HepG2 (cell line): ENCODE measurements around the gene CST11. TPM values are rescaled to one million over a fixed set of nuclear protein-coding genes. Genes with fewer than 3 reads are reported as not detected.
A peak's percentile ranks its signal among the peaks of the same experiment; 100 is the strongest.

ENCODE experiments used
- ARNT ChIP-seq: fragments of 450-650 bp; IDR thresholded peaks from 2 replicates; pipeline ENCODE4 v1.6.1; 2017
- ELK4 ChIP-seq: sonication (generic); formaldehyde crosslinking; IDR thresholded peaks from 2 replicates; pipeline ENCODE4 v1.9.0; 2021; ENCODE audit warnings: missing genetic modification reagents, borderline replicate concordance
- HHEX ChIP-seq: IDR thresholded peaks from 2 replicates; pipeline ENCODE4 v1.6.1; 2016; ENCODE audit warnings: control low read depth
- JUND ChIP-seq: sonication (generic); formaldehyde crosslinking; IDR thresholded peaks from 2 replicates; pipeline ENCODE4 v1.8.0; 2022; ENCODE audit warnings: mild to moderate bottlenecking, missing genetic modification reagents
- KDM2A ChIP-seq: sonication (generic); formaldehyde crosslinking; IDR thresholded peaks from 2 replicates; pipeline ENCODE4 v1.4.0; 2020; ENCODE audit warnings: low read depth, missing genetic modification reagents, borderline replicate concordance
- KLF16 ChIP-seq, 2 experiments: sonication (generic) in 1 of 2; formaldehyde crosslinking in 1 of 2; IDR thresholded peaks; 2 replicates each; pipeline versions ENCODE4 v1.6.1 to v1.8.0; 2016 to 2023; ENCODE audit warnings: missing genetic modification reagents in 2 of 2, missing compliant biosample characterization in 1 of 2
- MAZ ChIP-seq, 2 experiments: sonication (generic) in 1 of 2; formaldehyde crosslinking in 1 of 2; IDR thresholded peaks; 2 replicates each; pipeline versions ENCODE4 v1.5.0 to v1.6.1; 2012 to 2020; ENCODE audit warnings: low read depth in 2 of 2, mild to moderate bottlenecking in 2 of 2, borderline replicate concordance in 1 of 2, improper control_type of control experiment in 1 of 2, low read length in 1 of 2, missing genetic modification reagents in 1 of 2, moderate library complexity in 1 of 2
- RFXAP ChIP-seq: sonication (generic); formaldehyde crosslinking; IDR thresholded peaks from 2 replicates; pipeline ENCODE4 v1.4.0; 2020; ENCODE audit warnings: missing genetic modification reagents, borderline replicate concordance
- SIX4 ChIP-seq: sonication (generic); formaldehyde crosslinking; IDR thresholded peaks from 2 replicates; pipeline ENCODE4 v1.4.0; 2020; ENCODE audit warnings: missing genetic modification reagents
- SMAD9 ChIP-seq: sonication (generic); formaldehyde crosslinking; IDR thresholded peaks from 2 replicates; pipeline ENCODE4 v1.5.1; 2020; ENCODE audit warnings: mild to moderate bottlenecking, missing genetic modification reagents
- SNAPC5 ChIP-seq: sonication (generic); formaldehyde crosslinking; IDR thresholded peaks from 2 replicates; pipeline ENCODE4 v1.8.1; 2023; ENCODE audit warnings: mild to moderate bottlenecking, missing genetic modification reagents, borderline replicate concordance
- SRSF1 ChIP-seq: fragments of 200-400 bp; formaldehyde crosslinking; optimal IDR thresholded peaks from 2 replicates; pipeline ENCODE3; 2017; ENCODE audit warnings: mild to moderate bottlenecking, low read depth, low read length, moderate library complexity
- TARDBP ChIP-seq: sonication (generic); formaldehyde crosslinking; IDR thresholded peaks from 2 replicates; pipeline ENCODE4 v1.8.0; 2022; ENCODE audit warnings: mild to moderate bottlenecking, missing genetic modification reagents
- TMF1 ChIP-seq: sonication (generic); formaldehyde crosslinking; IDR thresholded peaks from 2 replicates; pipeline ENCODE4 v1.8.1; 2022; ENCODE audit warnings: low read depth, missing genetic modification reagents
- ZIK1 ChIP-seq: sonication (generic); formaldehyde crosslinking; IDR thresholded peaks from 2 replicates; pipeline ENCODE4 v1.5.0; 2020; ENCODE audit warnings: mild to moderate bottlenecking, low read depth, missing genetic modification reagents, borderline replicate concordance
- ZKSCAN8 ChIP-seq: IDR thresholded peaks from 2 replicates; pipeline ENCODE4 v1.6.1; 2016; ENCODE audit warnings: borderline replicate concordance, missing genetic modification reagents, missing compliant biosample characterization
- ZNF234 ChIP-seq: sonication (generic); formaldehyde crosslinking; conservative IDR thresholded peaks from 2 replicates; pipeline ENCODE4 v1.5.1; 2020; ENCODE audit warnings: mild to moderate bottlenecking, missing genetic modification reagents
- ZNF496 ChIP-seq: sonication (generic); formaldehyde crosslinking; IDR thresholded peaks from 2 replicates; pipeline ENCODE4 v1.8.1; 2023; ENCODE audit warnings: mild to moderate bottlenecking, moderate library complexity, missing genetic modification reagents; ENCODE audit not compliant: insufficient replicate concordance
- ZNF670 ChIP-seq: sonication (generic); formaldehyde crosslinking; IDR thresholded peaks from 2 replicates; pipeline ENCODE4 v1.8.0; 2022; ENCODE audit warnings: mild to moderate bottlenecking, missing genetic modification reagents, borderline replicate concordance
- ZNF782 ChIP-seq: sonication (generic); formaldehyde crosslinking; IDR thresholded peaks from 2 replicates; pipeline ENCODE4 v1.4.0; 2020; ENCODE audit warnings: missing genetic modification reagents, mild to moderate bottlenecking, borderline replicate concordance
- ZSCAN5A ChIP-seq: sonication (generic); formaldehyde crosslinking; IDR thresholded peaks from 2 replicates; pipeline ENCODE4 v1.8.0; 2022; ENCODE audit warnings: mild to moderate bottlenecking, missing genetic modification reagents, borderline replicate concordance
- polyA plus RNA-seq, 8 experiments: library from polyadenylated mRNA; depleted of rRNA in 3 of 8; stranded (reverse) in 7 of 8; unstranded in 1 of 8; fragments of >200 nt; fragmentation: Illumina TruSeq in 4 of 8; extraction: Trizol in 4 of 8; gene quantifications; 2 replicates each; pipeline versions ENCODE4 v1.2.1 to v1.2.3, GENCODE V29; 2011 to 2016; ENCODE audit warnings: low read depth in 4 of 8, missing spikeins in 1 of 8, mixed read lengths in 1 of 8; ENCODE audit not compliant: insufficient read depth in 1 of 8
- total RNA-seq, 5 experiments: library from RNA; depleted of rRNA; stranded (reverse); fragments of >200 nt; fragmentation: Illumina TruSeq; extraction: Trizol; gene quantifications; 2 replicates each; pipeline ENCODE4 v1.2.3, GENCODE V29; 2016; ENCODE audit warnings: low read depth in 1 of 5
- TF ChIP-seq, protein P1 (sequence below): sonication (generic); formaldehyde crosslinking; IDR thresholded peaks from 2 replicates; pipeline ENCODE4 v1.4.0; 2020; ENCODE audit warnings: mild to moderate bottlenecking, missing genetic modification reagents
- TF ChIP-seq, protein P2 (sequence below): sonication (generic); formaldehyde crosslinking; conservative IDR thresholded peaks from 2 replicates; pipeline ENCODE4 v1.5.0; 2020; ENCODE audit warnings: missing genetic modification reagents

The CST11 gene
- total and polyA plus RNA-seq, 2 of the 13 experiments (the other 11 are each of a cell fraction or from before 2014, with no cell fraction given) = not detected

GRCh38 chr20:23476015-23476754 lies 23.5 kb upstream of the CST11 start (continued):
- peak; percentile 86 for TF ChIP-seq ARNT
- TF ChIP-seq JUND (CRISPR knock-in tag) = no peak
- TF ChIP-seq ZSCAN5A (CRISPR knock-in tag) = no peak
- no peak for TF ChIP-seq ZNF782 (CRISPR knock-in tag)
- TF ChIP-seq SNAPC5 (CRISPR knock-in tag) = no peak
- no peak for TF ChIP-seq TMF1 (CRISPR knock-in tag)
- TF ChIP-seq ZNF670 (CRISPR knock-in tag) = no peak
- TF ChIP-seq, protein P1, sequence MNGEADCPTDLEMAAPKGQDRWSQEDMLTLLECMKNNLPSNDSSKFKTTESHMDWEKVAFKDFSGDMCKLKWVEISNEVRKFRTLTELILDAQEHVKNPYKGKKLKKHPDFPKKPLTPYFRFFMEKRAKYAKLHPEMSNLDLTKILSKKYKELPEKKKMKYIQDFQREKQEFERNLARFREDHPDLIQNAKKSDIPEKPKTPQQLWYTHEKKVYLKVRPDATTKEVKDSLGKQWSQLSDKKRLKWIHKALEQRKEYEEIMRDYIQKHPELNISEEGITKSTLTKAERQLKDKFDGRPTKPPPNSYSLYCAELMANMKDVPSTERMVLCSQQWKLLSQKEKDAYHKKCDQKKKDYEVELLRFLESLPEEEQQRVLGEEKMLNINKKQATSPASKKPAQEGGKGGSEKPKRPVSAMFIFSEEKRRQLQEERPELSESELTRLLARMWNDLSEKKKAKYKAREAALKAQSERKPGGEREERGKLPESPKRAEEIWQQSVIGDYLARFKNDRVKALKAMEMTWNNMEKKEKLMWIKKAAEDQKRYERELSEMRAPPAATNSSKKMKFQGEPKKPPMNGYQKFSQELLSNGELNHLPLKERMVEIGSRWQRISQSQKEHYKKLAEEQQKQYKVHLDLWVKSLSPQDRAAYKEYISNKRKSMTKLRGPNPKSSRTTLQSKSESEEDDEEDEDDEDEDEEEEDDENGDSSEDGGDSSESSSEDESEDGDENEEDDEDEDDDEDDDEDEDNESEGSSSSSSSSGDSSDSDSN = no peak
- TF ChIP-seq TARDBP (CRISPR knock-in tag) = no peak
- no peak for TF ChIP-seq ZIK1 (CRISPR knock-in tag)
- no peak for TF ChIP-seq ELK4 (CRISPR knock-in tag)
- TF ChIP-seq SMAD9 (CRISPR knock-in tag) = no peak
- TF ChIP-seq SRSF1 = no peak
- TF ChIP-seq ZKSCAN8 (CRISPR knock-in tag) = no peak
- TF ChIP-seq HHEX = no peak
- TF ChIP-seq ZNF496 (CRISPR knock-in tag) = no peak
- TF ChIP-seq MAZ (IDR thresholded peaks at IDR 0.05; ENCODE audit: borderline replicate concordance, low read depth, low read length) = no peak
- TF ChIP-seq MAZ (CRISPR knock-in tag; IDR thresholded peaks at IDR 0.05; ENCODE audit: low read depth) = no peak
- no peak for TF ChIP-seq RFXAP (CRISPR knock-in tag)
- no peak for TF ChIP-seq KDM2A (CRISPR knock-in tag)
- TF ChIP-seq SIX4 (CRISPR knock-in tag) = no peak
- TF ChIP-seq KLF16 (CRISPR knock-in tag; IDR thresholded peaks at IDR 0.05) = no peak
- TF ChIP-seq ZNF234 = no peak
- TF ChIP-seq, protein P2, sequence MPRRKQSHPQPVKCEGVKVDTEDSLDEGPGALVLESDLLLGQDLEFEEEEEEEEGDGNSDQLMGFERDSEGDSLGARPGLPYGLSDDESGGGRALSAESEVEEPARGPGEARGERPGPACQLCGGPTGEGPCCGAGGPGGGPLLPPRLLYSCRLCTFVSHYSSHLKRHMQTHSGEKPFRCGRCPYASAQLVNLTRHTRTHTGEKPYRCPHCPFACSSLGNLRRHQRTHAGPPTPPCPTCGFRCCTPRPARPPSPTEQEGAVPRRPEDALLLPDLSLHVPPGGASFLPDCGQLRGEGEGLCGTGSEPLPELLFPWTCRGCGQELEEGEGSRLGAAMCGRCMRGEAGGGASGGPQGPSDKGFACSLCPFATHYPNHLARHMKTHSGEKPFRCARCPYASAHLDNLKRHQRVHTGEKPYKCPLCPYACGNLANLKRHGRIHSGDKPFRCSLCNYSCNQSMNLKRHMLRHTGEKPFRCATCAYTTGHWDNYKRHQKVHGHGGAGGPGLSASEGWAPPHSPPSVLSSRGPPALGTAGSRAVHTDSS (CRISPR knock-in tag) = no peak
